ENCODE data around the gene TAS2R5.
"Not testable (repeated sequence)": the region's sequence is repeated elsewhere in the genome, so short reads cannot be mapped to it uniquely, and the experiment has no call there.

TAS2R5 gene

GRCh38 chr7:141789917-141790316 lies at the start of gene TAS2R5:
Gene TAS2R5, plus strand, starts transcription at chr7:141790217. Its CDS starts 145 bp downstream, at chr7:141790362.
- DNase-seq = no peak

GRCh38 chr7:141742229-141742628 lies 47.8 kb upstream of the TAS2R5 start:
- no peak for DNase-seq

- no peak for DNase-seq
Measured at GRCh38 chr7:141744131-141744530, 45.9 kb upstream of the TAS2R5 start.

- DNase-seq = no peak
Measured at GRCh38 chr7:141748396-141748795, 41.6 kb upstream of the TAS2R5 start.

- DNase-seq = not testable (repeated sequence)
Measured at GRCh38 chr7:141751904-141752303, 38.1 kb upstream of the TAS2R5 start.

GRCh38 chr7:141752634-141753033 lies 37.4 kb upstream of the TAS2R5 start:
- DNase-seq = no peak

- DNase-seq = no peak
Measured at GRCh38 chr7:141754939-141755338, 35.1 kb upstream of the TAS2R5 start.

- DNase-seq = no peak
Measured at GRCh38 chr7:141763797-141764196, 26.2 kb upstream of the TAS2R5 start, which contains the start of gene TAS2R3. Gene TAS2R3, plus strand, starts transcription at chr7:141764097. Its CDS starts 62 bp downstream, at chr7:141764159.

GRCh38 chr7:141770083-141770583 lies 19.9 kb upstream of the TAS2R5 start:
- not testable (repeated sequence) for DNase-seq

GRCh38 chr7:141776374-141776773 lies 13.6 kb upstream of the TAS2R5 start, which contains the start of gene TAS2R4:
Gene TAS2R4, plus strand, starts transcription at chr7:141776674. Its CDS starts 1,815 bp downstream, at chr7:141778489.
- no peak for DNase-seq

GRCh38 chr7:141785706-141786552 lies 4.1 kb upstream of the TAS2R5 start:
- no peak for DNase-seq

- no peak for DNase-seq
Measured at GRCh38 chr7:141788296-141788695, 1.7 kb upstream of the TAS2R5 start.

- DNase-seq = no peak
Measured at GRCh38 chr7:141792526-141792925, 2.5 kb downstream of the TAS2R5 start.

GRCh38 chr7:141820067-141820466 lies 30.1 kb downstream of the TAS2R5 start:
- no peak for DNase-seq

- not testable (repeated sequence) for DNase-seq
Measured at GRCh38 chr7:141822432-141822831, 32.4 kb downstream of the TAS2R5 start.

GRCh38 chr7:141837683-141838082 lies 47.7 kb downstream of the TAS2R5 start:
- DNase-seq = no peak

- no peak for DNase-seq
Measured at GRCh38 chr7:141838581-141838980, 48.6 kb downstream of the TAS2R5 start.

GRCh38 chr7:141839256-141839655 lies 49.2 kb downstream of the TAS2R5 start:
- DNase-seq = no peak

GRCh38 chr7:141840708-141841107 lies 50.7 kb downstream of the TAS2R5 start:
- DNase-seq = no peak
